ENCODE data around the gene C9orf72.

GRCh38 chr9:27618066-27618465, 44.8 kb upstream of the C9orf72 start:
- TF ChIP-seq CTCF (conservative IDR thresholded peaks at IDR 0.05; ENCODE audit: low read depth, low read length) (no peak), RFX5 (IDR thresholded peaks at IDR 0.05; ENCODE audit: low read depth, low read length) (no peak), POLR2A (IDR thresholded peaks at IDR 0.05; ENCODE audit: low read depth, low read length) (no peak), RCOR1 (IDR thresholded peaks at IDR 0.05; ENCODE audit: insufficient replicate concordance, low read length) (no peak), CEBPB (IDR thresholded peaks at IDR 0.05; ENCODE audit: low read depth, low read length) (no peak), SMC3 (IDR thresholded peaks at IDR 0.05; ENCODE audit: low read depth, low read length) (no peak), MAZ (IDR thresholded peaks at IDR 0.05; ENCODE audit: borderline replicate concordance, low read depth, low read length) (no peak), USF2 (IDR thresholded peaks at IDR 0.05; ENCODE audit: low read depth, low read length) (no peak), BHLHE40 (IDR thresholded peaks at IDR 0.05; ENCODE audit: low read depth, low read length) (no peak), RAD21 (IDR thresholded peaks at IDR 0.05; ENCODE audit: low read length) (no peak), FOS (IDR thresholded peaks at IDR 0.05; ENCODE audit: low read depth, low read length) (no peak), MAFK (IDR thresholded peaks at IDR 0.05; ENCODE audit: low read depth, low read length) (no peak)
